Smooth muscle cell of the brain vasculature (primary cell): ENCODE data around the gene GDF15.
"Not testable (repeated sequence)": the region's sequence is repeated elsewhere in the genome, so short reads cannot be mapped to it uniquely, and the experiment has no call there.

Experiments
- DNase-seq: peaks from one replicate; pipeline ENCODE4 v3.0.0-alpha.2; 2012; ENCODE audit warnings: low read depth, low spot score

Gene GDF15

GRCh38 chr19:18391509-18392075, 5.6 kb downstream of the GDF15 start:
- DNase-seq: no peak

GRCh38 chr19:18392417-18392816, 6.5 kb downstream of the GDF15 start:
- DNase-seq: no peak

- DNase-seq: no peak
Observed at GRCh38 chr19:18392926-18393325, 7.0 kb downstream of the GDF15 start.

GRCh38 chr19:18393836-18394235, 7.9 kb downstream of the GDF15 start:
- DNase-seq: no peak

GRCh38 chr19:18396471-18397241, 10.7 kb downstream of the GDF15 start:
- no peak for DNase-seq

GRCh38 chr19:18397242-18398202, 11.6 kb downstream of the GDF15 start, which contains the start of gene LRRC25:
Gene LRRC25, minus strand, starts transcription at chr19:18397622. Its CDS starts 659 bp downstream, at chr19:18396963.
- no peak for DNase-seq

GRCh38 chr19:18399008-18399407, 13.1 kb downstream of the GDF15 start:
- DNase-seq: no peak

- no peak for DNase-seq
Observed at GRCh38 chr19:18401580-18402112, 15.7 kb downstream of the GDF15 start.

GRCh38 chr19:18402455-18403248, 16.7 kb downstream of the GDF15 start:
- DNase-seq: not testable (repeated sequence)

- not testable (repeated sequence) for DNase-seq
Observed at GRCh38 chr19:18405754-18406153, 19.8 kb downstream of the GDF15 start.

GRCh38 chr19:18406749-18407148, 20.8 kb downstream of the GDF15 start:
- no peak for DNase-seq

GRCh38 chr19:18408053-18408476, 22.1 kb downstream of the GDF15 start:
- no peak for DNase-seq

- no peak for DNase-seq
Observed at GRCh38 chr19:18412610-18413239, 26.8 kb downstream of the GDF15 start.

GRCh38 chr19:18414504-18415177, 28.7 kb downstream of the GDF15 start:
- no peak for DNase-seq

- DNase-seq: no peak
Observed at GRCh38 chr19:18415178-18415867, 29.4 kb downstream of the GDF15 start.

- no peak for DNase-seq
Observed at GRCh38 chr19:18416778-18417249, 30.9 kb downstream of the GDF15 start.

- no peak for DNase-seq
Observed at GRCh38 chr19:18417250-18418028, 31.5 kb downstream of the GDF15 start.

- no peak for DNase-seq
Observed at GRCh38 chr19:18418029-18418482, 32.1 kb downstream of the GDF15 start.
